Measurements from ENCODE around the gene GJB5.
"Not testable (repeated sequence)": the region's sequence is repeated elsewhere in the genome, so short reads cannot be mapped to it uniquely, and the experiment has no call there.

The GJB5 gene

DNA sequence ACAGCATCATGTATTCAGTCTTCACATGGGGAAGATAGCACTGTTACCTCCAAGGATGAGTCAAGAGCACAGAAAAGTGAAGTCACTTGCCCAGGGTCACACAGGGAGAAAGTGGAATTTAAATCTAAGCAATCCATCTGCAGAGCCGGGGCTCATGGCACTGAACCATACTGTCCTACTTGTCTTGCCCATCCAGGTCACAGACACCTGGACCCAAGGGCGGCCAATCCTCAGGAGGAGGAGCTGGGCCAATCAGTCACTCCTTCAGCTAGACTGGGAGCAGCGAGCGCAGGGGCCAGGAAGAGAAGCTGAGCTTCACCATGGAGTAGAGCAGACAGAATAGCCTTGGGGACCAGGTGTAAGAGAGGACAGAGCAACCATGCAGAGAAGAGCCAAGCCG is 9.2 kb upstream of the GJB5 start:
- no peak for DNase-seq (ENCODE audit: low read depth, low spot score)

DNA sequence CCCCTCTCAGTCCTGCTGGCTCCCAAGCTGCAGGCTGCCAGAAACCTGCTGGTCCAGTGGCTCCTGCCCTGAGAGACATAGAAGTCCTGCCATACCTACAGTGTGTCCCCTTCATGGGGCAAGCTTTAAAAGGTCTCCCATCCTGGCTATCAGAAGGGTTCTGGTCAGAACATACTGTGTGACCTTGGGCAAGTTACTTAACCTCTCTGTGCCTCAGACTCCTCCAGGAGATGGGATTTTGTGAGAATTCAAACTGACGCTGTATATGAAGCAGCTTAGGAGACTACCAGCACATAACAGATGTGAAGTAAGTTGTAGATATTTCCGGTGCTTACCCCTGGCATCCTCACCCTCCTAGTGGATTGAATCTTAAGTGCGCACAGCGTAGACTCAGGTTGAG is 8.7 kb upstream of the GJB5 start:
- DNase-seq (ENCODE audit: low read depth, low spot score) = no peak

DNA sequence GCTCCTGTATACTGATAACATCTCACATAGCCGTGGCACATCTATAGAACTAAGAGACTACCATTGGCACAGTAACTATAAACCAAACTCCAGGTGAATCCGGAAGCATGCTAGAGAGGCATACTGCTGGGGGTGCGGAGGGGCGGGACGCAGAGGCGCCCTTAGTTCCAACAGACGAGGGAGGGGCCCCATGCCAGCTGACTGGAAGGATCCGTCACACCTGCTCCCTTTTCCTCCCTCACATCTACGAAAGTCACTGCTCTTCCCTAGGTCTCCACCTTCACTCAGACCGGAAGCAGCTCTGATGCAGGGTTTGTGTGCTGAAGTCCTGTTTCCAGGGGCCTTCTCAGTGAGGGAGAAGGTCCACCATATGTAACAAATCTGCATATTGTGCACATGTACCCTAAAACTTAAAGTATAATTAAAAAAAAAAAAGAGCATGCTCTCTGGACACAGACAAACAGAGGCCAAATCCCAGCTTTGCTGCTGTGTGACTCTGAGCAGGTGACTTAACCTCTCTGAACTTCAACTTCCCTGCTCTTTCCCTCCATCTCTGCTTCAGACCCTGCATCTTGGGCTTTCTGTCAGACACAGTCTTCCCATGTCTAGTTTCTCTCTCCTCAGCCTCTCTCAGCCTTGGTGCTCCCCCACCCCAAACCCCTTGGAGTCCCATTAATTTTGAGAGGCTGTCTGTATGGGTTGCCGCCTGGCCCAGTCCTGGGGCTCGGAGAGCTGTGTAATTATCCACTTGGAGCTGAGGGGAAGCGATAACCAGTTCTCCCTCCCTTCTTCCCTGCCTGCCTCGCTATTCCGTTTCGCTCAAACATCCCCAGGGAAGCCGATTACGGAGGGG is 7.8 kb upstream of the GJB5 start:
- no peak for DNase-seq (ENCODE audit: low read depth, low spot score)

DNA sequence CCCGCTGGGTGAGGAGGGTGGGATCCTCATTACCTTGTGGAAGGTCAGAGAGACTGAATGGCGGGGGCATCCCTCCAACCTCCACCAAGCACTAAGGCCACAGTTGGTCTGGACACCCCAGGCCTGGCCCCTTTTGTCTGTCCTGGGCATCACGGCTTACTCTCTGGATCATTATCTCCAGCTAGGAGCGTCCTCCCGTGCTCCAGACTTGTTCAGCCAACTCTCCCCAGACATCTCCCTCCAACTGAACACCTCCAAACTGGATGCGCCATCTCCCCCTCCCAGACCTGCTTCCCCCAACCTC is 7.3 kb upstream of the GJB5 start:
- no peak for DNase-seq (ENCODE audit: low read depth, low spot score)

DNA sequence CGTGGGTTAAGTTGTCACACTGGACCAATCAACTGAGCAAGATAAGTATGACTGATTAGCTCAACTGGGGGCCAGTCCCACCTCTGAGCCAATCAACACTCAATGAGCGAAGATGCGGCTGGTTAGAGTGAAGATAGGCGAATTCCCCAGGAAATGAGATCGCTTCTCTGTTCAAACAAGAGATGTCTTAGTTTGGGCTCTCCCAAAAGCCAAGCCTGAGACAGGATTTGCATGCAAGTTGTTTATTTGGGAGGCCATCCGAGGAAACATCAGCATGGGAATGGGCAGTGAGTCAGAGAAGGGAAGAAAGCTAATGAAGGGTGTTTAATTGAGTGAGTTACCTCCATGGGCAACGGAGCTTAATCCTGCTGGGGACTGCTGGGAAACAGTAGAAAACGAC is 4.9 kb upstream of the GJB5 start:
- DNase-seq (ENCODE audit: low read depth, low spot score) = no peak

DNA sequence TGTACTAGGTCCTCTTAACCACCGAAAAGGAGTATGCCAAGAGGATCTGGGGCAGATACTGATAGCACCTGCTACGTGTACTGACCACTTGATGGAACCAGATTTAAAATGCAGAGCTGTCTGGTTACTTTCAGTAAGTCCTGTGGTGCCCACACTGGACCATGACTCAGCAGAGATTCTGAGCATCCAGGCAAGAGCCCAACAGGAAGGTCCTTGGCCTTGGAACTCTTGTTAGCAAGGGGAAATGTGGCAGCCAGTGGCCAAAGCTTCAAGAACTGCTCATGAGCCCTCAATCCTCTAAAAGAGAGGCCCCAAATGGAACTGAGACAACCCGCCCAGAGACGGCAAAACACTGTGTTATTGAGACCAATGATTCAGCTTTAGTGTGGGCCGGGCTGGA is 4.2 kb upstream of the GJB5 start:
- DNase-seq (ENCODE audit: low read depth, low spot score) = no peak

DNA sequence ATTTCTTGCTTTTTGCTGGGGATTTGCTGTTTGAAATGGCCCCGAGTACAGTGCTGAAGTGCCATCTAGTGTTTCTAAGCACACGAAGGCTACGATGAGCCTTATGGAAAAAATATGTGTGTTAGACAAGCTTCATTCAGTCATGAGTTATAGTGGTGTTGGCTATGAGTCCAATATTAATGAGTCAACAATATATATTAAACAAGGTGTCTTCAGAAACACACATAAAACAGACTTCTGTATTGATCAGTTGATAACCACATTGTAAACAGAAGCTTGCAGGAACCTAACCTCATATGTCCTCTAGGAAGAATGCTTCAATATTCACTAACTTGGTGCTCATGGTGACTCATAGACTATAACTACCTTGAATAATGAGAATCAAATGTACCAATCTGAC is 1.7 kb upstream of the GJB5 start:
- DNase-seq (ENCODE audit: low read depth, low spot score) = no peak

DNA sequence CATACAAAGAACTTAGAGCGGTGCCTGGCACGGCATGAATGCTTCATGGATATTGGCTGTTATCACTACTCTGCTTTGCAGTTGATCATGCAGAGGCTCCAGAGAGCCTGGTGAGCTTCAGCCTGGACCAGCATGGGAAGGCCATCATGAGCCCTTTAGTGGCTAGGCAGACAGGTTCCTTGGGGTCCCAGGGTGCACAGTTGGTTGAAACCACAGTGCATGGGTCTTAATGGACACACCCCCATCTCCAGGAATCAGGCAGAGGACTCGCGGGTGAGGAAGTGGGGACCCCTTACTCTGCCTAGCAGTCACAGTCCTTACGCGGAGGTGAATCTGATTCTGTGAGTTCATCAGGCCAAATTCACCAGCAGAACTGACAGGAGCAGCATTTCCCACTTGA is 1.1 kb downstream of the GJB5 start:
- no peak for DNase-seq (ENCODE audit: low read depth, low spot score)

DNA sequence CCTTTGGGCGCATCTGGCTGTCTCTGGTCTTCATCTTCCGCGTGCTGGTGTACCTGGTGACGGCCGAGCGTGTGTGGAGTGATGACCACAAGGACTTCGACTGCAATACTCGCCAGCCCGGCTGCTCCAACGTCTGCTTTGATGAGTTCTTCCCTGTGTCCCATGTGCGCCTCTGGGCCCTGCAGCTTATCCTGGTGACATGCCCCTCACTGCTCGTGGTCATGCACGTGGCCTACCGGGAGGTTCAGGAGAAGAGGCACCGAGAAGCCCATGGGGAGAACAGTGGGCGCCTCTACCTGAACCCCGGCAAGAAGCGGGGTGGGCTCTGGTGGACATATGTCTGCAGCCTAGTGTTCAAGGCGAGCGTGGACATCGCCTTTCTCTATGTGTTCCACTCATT is 2.5 kb downstream of the GJB5 start:
- DNase-seq (ENCODE audit: low read depth, low spot score) = no peak

DNA sequence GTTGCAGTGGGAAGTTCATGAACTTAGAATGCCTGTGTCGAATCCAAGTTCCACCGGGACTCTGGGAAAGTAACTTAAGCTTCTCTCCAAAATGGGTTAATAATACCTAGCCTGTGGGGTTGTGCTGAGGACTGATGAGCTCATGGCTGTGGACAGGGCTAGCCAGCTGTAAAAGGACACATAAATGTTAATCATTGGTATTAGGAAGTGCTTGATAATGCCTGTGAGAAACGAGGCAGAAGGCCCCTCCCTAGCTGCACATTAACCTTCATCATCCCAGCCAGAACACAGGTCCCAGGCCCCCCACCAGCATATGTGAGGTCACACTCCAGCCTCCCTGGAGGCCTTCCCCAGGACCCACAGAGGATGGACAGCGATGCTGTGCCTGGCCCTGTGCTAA is 3.9 kb downstream of the GJB5 start:
- no peak for DNase-seq (ENCODE audit: low read depth, low spot score)

DNA sequence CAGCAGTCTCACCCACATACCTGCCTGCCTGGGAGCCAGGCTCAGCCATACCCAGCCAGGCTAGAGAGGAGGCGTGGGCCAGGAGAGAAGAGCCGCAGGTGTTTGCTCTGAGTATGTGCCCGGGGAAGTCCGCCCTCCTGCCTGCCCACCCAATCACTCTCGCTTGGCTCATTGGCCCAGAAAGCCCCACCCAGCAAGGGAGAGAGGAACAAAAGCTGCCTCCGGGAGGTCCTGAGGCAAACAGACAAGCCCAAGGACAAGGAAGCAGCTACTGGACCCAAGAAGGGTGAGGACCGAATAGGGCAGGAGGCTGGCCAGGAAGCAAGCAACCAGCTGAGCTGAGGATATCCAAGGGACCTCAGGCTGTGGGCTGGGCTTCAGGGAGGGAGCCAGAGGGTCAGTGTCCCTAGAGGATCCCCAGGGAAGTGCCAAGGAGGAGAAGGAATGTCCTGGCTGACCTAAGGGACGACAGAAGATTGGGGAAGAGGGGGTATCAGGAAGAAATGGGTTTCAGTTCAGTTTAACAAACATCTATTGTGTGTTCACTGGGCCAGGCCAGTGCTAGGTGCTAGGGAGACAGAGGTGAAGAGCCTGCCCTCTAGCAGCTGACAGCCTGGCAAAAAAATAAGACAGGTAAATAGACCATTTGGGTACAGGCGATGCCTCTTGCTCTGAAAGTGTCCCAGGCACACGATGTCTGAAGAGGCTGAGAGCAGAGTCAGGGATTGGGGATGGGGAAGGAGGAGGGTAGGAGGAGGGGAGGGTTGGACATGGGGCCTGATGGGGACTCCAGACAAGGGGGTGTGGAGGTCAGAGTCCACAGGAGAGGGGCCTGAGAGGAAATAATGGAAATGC is 4.9 kb downstream of the GJB5 start, which contains the start of gene GJB4:
Gene GJB4 (plus strand): TSS at position 238 of the 855 bp plus-strand sequence. CDS start 1,515 bp downstream, outside the sequence.
- DNase-seq (ENCODE audit: low read depth, low spot score) = no peak

DNA sequence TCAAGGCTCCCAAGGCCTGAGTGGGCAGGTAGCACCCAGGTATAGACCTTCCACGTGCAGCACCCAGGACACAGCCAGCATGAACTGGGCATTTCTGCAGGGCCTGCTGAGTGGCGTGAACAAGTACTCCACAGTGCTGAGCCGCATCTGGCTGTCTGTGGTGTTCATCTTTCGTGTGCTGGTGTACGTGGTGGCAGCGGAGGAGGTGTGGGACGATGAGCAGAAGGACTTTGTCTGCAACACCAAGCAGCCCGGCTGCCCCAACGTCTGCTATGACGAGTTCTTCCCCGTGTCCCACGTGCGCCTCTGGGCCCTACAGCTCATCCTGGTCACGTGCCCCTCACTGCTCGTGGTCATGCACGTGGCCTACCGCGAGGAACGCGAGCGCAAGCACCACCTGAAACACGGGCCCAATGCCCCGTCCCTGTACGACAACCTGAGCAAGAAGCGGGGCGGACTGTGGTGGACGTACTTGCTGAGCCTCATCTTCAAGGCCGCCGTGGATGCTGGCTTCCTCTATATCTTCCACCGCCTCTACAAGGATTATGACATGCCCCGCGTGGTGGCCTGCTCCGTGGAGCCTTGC is 6.4 kb downstream of the GJB5 start:
- no peak for DNase-seq (ENCODE audit: low read depth, low spot score)

DNA sequence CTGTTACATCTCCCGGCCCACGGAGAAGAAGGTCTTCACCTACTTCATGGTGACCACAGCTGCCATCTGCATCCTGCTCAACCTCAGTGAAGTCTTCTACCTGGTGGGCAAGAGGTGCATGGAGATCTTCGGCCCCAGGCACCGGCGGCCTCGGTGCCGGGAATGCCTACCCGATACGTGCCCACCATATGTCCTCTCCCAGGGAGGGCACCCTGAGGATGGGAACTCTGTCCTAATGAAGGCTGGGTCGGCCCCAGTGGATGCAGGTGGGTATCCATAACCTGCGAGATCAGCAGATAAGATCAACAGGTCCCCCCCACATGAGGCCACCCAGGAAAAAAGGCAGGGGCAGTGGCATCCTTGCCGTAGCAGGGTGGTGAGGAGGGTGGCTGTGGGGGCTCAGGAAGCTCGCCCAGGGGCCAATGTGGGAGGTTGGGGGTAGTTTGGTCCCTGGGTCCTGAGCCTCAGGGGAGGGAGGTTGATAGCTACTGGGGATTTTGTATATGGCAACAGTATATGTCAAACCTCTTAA is 7.0 kb downstream of the GJB5 start:
- no peak for DNase-seq (ENCODE audit: low read depth, low spot score)

DNA sequence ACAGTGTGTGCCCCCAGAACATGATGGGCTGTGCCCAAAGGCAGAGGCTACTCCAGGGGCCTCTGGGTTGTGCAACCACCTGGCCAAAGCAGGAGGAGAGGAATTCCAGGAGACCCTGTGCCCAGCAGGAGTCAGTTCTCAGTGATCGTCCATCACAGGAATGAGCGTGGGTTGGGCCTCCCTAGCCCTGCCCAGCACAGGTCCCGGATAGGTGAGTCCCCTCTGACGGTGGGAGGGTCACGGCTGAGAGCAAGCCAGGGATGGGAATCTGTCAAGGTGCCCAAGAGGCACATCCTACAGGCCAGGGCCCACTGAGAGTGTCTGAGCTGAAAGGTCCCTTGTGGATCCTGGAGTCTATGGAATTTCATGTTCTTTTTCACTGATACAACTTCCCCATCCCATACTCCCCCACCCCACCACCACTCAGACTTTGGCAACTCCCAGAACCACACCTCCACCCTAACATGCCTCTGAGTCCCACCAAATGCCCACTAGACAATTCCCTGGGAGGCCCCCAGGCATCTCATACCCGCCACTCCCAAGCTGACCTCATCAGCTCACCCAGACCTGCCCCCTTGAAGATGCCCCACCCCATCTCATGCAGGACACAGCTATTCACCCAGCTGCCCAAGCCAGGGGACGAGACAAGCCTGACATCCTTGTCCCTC is 7.8 kb downstream of the GJB5 start:
- no peak for DNase-seq (ENCODE audit: low read depth, low spot score)

DNA sequence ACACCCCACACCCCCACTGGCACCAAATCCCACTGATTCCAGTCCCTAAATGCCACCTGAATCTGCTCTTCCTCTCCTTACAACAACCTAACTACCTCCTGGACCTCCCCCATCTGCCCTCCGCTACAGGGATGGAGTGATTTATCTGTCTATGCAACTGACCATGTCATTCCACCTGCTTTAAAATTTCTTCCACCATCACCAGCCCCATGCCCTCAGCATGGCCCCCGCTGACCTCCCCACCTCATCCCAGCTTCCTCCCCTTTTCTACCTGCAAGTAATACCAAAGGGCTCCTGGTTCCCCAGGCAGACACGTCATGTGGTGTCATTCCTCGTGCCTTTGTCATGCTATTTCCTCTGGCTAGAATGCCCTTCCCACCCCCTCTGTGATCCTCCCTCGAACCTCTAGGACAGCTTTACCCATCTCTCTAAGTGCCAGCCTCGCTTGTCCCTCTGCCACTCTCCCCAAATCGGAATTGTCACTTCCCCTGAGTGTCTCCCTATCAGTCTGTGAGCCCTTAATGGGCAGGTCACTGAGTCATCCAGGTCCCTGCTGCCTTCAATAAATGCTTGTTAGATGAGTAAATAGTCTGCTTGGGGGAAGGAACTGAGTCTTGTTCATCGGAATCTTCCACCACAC is 8.4 kb downstream of the GJB5 start:
- DNase-seq (ENCODE audit: low read depth, low spot score) = no peak

DNA sequence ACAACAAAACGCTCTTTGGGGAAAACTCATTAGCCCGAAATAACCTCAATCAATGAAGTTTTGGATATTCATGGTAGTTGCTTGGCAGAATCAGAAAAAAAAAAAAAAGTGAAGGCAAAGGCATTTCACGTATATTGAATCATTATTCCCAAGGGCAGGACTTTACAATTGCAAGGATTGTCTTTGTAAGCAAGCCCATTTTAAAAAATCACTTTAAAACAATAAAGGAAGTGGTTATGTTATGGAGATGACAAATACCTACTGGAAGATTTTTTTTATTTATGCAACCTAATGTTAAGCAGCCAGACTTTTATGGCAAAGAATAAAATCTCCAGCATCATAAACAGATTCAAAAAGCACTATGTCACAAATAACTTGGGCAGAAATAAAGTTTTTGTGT is 14.0 kb downstream of the GJB5 start:
- DNase-seq (ENCODE audit: low read depth, low spot score) = no peak

DNA sequence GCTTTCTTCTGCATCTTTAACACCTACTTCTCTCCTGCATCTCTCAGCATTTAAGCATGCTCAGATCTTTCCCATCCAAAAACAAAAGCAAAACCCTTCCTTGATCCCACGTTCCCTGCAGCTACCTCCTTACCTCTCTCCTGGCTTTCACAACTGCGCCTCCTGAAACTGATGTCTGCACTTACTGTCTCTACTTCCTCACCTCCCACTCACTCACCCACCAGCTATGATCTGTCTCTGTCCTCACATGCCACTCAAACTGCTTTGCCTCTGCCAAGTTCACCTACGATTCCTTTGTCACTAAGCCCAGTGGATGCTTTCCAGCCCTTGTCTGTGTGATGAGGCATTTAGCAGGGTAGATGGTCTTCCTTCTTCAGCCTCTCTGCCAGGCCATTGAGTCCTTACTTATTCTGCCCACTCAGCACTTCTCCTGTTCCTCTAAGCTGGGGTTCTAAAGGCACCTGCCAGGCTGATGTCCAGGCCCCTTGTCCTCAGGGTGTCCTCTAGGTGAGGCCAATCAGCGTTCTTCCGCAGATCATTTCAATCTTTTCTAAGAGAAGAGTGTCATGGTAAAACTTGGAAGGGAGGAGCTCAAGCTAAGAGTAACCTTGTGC is 16.2 kb downstream of the GJB5 start:
- DNase-seq (ENCODE audit: low read depth, low spot score) = no peak

DNA sequence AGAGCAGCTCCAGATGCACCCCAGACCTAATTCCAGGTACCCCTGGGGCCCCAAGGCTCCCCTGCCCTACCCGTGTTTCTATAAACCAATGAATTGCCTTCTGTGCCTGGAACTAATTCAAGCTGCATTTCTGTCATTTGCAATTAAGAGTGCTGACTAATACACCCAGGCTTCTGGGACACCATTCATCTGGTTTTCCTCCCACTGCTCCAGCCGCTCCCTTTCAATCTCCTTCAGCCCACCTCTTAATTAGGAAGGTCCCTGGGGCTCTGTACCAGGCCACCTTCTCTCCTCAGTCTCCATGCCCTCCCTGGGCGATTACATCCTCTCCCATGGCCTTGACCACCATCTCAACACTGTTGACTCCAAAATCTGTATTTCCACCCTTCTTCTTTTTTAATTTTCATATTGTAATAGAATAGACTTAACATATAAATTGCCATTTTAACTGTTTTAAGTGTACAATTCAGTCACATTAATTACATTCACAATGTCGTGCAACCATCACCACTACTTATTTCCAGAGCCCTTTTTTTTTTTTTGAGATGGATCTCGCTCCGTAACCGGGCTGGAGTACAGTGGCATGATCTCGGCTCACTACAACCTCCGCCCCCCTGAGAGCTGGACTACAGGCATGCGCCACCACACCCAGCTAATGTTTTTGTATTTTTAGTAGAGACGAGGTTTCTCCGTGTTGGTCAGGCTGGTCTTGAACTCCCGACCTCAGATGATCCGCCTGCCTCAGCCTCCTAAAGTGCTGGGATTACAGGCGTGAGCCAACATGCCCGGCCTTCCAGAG is 16.9 kb downstream of the GJB5 start:
- DNase-seq (ENCODE audit: low read depth, low spot score) = no peak

DNA sequence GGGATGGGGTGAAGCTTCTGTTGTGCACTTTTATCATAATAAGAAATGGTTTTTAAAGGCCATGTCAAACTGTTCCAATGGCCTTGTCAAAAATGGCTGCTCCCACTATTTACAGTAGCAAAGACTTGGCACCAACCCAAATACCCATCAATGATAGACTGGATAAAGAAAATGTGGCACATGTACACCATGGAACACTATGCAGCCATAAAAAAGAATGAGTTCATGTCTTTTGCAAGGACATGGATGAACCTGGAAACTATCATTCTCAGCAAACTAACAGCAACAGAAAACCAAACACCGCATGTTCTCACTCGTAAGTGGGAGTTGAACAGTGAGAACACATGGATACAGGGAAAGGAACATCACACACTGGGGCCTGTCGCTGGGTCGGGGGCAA is 18.3 kb downstream of the GJB5 start:
- not testable (repeated sequence) for DNase-seq (ENCODE audit: low read depth, low spot score)

DNA sequence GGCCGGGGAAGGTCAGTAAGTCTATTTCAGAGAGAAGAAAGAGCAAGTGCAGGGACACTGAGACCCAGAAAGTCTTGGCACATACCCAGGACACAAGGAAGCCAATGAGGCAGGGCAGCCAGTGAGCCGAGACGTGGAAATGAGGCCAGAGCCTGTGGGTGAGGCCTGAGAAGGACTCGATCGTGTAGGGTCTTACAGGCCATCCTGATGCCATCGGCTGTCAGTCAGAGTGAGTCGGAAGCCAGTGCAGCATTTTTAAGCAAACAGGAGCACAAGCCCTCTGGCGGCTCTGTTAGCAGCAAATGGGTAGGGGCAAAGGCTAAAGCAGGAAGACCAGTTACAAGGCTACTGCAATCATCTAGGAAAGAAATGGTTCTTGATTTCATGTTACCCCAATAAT is 20.1 kb downstream of the GJB5 start:
- no peak for DNase-seq (ENCODE audit: low read depth, low spot score)
